Activated naive CD4-positive, alpha-beta T cell treated with Interleukin-2 at 50 U/mL for 16 hours (primary cell): ENCODE results near the gene PCMT1.

Source experiments
- DNase-seq: peaks from one replicate; pipeline ENCODE4 v3.0.0-alpha.2; 2020

The PCMT1 gene

DNA sequence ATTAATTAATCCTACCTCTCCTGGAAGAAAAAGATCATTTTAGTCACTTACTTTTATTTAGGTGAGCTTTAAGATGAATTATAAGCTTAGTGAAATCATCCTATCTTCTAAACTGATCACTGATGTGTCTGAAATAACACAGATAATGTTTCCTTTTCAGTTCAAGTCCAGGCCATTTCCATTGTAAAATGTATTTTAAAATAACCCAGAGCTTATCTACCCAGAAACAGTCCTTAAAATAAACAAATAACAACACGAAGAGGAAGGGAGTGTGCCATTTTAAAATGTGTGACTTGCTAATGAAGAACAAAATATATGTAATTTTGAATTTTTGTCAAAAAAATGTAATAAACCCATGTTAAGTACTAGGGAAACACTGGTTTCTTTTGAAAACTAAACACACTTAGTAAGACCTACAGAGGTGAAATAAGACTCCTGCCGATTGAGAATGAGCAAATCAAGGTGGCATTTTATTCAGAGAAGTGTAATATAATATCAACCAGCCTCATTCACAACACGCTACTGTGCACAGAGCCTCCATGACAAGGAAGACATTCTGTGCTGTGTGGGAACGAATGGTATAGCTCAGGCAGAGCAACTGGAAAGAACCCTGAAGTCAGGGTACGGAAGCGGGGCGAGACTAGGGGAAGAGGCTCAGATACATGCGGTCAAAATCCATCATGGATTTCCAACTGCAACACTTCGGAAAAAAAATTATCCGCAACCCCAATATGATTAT, 106.9 kb downstream of the PCMT1 start:
- DNase-seq = no peak

DNA sequence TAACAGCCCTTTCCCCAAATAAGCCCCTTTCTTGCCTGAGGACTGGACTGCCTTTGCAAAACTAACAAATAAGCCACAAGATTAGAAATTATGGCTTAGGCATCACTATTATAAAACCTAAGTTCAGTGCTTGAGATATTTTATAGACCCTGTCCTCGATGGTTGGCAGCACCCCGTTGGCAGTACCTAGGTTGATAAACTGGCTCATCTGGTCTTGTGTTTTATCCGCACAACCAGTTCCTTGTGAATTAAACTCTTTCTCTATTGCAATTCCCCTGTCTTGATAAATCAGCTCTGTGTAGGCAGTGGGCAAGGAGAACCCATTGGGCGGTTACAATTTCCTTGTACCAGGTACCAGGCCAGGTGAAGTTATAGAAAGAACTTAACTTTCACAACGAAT, 108.0 kb downstream of the PCMT1 start:
- DNase-seq = no peak

DNA sequence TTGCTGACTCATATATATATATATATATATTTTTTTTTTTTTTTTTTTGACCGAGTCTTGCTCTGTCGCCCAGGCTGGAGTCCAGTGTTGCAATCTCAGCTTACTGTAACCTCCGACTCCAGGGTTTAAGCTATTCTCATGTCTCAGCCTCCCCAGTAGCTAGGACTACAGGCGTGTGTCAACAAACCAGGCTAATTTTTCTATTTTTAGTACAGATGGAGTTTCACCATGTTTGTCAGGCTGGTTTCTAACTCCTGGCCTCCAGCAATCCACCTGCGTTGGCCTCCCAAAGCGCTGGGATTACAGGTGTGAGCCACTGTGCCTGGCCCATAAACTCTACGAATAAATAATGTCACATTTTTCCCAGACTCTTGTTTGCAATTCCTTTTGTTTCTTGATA, 109.8 kb downstream of the PCMT1 start:
- no peak for DNase-seq

DNA sequence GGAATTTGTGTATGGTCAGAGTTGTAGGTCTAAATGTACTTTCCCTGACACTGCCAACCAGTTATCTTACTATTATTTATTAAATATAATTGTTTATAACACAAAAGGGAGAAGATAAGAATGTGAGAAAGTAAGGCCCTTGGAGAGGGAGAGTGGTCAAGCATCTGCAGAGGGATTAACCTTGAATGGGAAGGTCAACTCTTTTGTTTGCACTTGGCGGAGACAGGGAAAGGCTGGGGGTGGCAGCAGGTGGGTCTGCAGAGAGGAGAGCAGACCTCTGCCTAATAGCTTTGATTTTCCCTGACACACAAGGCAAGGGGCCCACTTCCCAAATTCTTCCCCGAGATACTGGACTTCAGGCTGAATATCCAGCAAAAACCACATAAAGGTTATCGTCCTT, 110.4 kb downstream of the PCMT1 start:
- DNase-seq = no peak

DNA sequence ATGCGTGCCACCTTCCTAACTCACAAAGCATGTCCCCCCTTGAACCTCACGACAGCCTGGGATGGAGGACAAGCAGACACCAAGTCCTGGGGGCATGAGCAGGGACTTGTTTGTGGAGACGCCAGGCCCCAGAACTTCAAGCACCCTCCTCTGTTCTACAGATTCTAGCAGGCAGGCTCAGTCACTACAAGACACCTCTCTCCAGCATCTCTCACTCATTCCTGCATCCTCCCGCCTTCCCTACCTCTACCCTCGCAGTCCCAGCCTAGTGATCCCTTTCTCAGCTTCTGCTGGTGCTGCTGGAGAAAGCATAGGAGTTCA, 110.9 kb downstream of the PCMT1 start:
- no peak for DNase-seq
